Progenitor cell of endocrine pancreas (in vitro differentiated cells): ENCODE results near the gene AP5Z1. TPM values are rescaled to one million over a fixed set of nuclear protein-coding genes. Genes with fewer than 3 reads are reported as not detected.

Experiments
- DNase-seq: peaks from one replicate; pipeline ENCODE4 v3.0.0; 2021; ENCODE audit warnings: low spot score; ENCODE audit not compliant: unreplicated experiment
- H3K27ac Mint-ChIP-seq: 2 replicates; pipeline ENCODE4 v1.8.0; 2021; ENCODE audit warnings: mild to moderate bottlenecking, moderate library complexity, mixed read lengths
- H3K27me3 Mint-ChIP-seq: 2 replicates; pipeline ENCODE4 v1.8.0; 2021; ENCODE audit warnings: mixed read lengths
- H3K36me3 Mint-ChIP-seq: 2 replicates; pipeline ENCODE4 v1.8.0; 2022; ENCODE audit warnings: mixed read lengths; ENCODE audit not compliant: insufficient read depth
- H3K4me1 Mint-ChIP-seq: 2 replicates; pipeline ENCODE4 v1.8.0; 2021; ENCODE audit warnings: low read depth, mixed read lengths
- H3K4me3 Mint-ChIP-seq: 2 replicates; pipeline ENCODE4 v1.8.0; 2021; ENCODE audit warnings: low read depth, mild to moderate bottlenecking, moderate library complexity, mixed read lengths
- H3K9me3 Mint-ChIP-seq: 2 replicates; pipeline ENCODE4 v1.8.0; 2021; ENCODE audit warnings: low read depth, mixed read lengths
- total RNA-seq: library from RNA; stranded (reverse); gene quantifications from 2 replicates; pipeline ENCODE4 v1.2.1, GENCODE V29; 2021
- TF ChIP-seq, protein P1 (sequence below): fragments of 200-600 bp; sonication (generic); IDR thresholded peaks from one replicate; pipeline ENCODE4 v1.5.0; 2021; ENCODE audit warnings: antibody characterized with exemption, mild to moderate bottlenecking; ENCODE audit not compliant: unreplicated experiment

AP5Z1 gene
- total RNA-seq, 1 donor from 2014 or later: 42.8 TPM

GRCh38 chr7:4734587-4735345 is 40.7 kb upstream of the AP5Z1 start:
- no peak for DNase-seq
- H3K9me3 Mint-ChIP-seq: no peaks in the 10 kb centered on the region
- no peaks in the 10 kb centered on the region for H3K27me3 Mint-ChIP-seq
- peak overlapping the region; percentile 67 for H3K27ac Mint-ChIP-seq
- H3K36me3 Mint-ChIP-seq: peaks cover 8% of the 10 kb centered on the region
- H3K4me3 Mint-ChIP-seq: no peak overlapping the region
- TF ChIP-seq, protein P1, sequence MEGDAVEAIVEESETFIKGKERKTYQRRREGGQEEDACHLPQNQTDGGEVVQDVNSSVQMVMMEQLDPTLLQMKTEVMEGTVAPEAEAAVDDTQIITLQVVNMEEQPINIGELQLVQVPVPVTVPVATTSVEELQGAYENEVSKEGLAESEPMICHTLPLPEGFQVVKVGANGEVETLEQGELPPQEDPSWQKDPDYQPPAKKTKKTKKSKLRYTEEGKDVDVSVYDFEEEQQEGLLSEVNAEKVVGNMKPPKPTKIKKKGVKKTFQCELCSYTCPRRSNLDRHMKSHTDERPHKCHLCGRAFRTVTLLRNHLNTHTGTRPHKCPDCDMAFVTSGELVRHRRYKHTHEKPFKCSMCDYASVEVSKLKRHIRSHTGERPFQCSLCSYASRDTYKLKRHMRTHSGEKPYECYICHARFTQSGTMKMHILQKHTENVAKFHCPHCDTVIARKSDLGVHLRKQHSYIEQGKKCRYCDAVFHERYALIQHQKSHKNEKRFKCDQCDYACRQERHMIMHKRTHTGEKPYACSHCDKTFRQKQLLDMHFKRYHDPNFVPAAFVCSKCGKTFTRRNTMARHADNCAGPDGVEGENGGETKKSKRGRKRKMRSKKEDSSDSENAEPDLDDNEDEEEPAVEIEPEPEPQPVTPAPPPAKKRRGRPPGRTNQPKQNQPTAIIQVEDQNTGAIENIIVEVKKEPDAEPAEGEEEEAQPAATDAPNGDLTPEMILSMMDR: no peak
- H3K4me1 Mint-ChIP-seq: peaks cover 34% of the 10 kb centered on the region

DNA sequence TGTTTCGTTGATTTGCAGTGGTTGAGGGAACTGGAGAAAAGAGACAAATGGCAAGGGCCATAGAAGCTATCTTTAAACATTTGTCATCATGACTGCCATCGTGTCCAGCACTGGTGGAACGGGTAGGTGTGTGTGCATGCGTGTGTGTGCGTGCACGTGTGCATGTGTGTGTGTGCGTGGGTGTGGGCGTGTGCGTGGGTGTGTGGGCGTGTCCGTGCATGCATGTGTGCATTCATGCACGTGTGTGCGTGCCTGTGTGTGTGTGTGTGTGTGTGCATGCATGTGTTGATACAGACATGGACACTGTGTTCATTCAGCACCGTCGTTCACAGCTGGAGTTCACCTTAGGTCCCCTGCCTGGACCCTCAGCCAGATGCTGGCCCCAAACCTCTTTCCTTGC is 38.1 kb upstream of the AP5Z1 start:
- no peaks in the 10 kb centered on the region for H3K9me3 Mint-ChIP-seq
- H3K4me1 Mint-ChIP-seq: peaks cover 37% of the 10 kb centered on the region
- peak overlapping the region; percentile 69 for H3K27ac Mint-ChIP-seq
- H3K4me3 Mint-ChIP-seq: no peak overlapping the region
- peaks cover 16% of the 10 kb centered on the region for H3K36me3 Mint-ChIP-seq
- TF ChIP-seq, protein P1: no peak
- no peak for DNase-seq
- no peaks in the 10 kb centered on the region for H3K27me3 Mint-ChIP-seq

GRCh38 chr7:4738711-4739527 is 36.5 kb upstream of the AP5Z1 start:
- TF ChIP-seq, protein P1: no peak
- no peak for DNase-seq
- Mint-ChIP-seq H3K27me3 (no peaks in the 10 kb centered on the region), H3K27ac (peak overlapping the region; percentile 99), H3K9me3 (no peaks in the 10 kb centered on the region), H3K4me1 (peaks cover 50% of the 10 kb centered on the region), H3K36me3 (peaks cover 13% of the 10 kb centered on the region), H3K4me3 (peak overlapping the region; percentile 57)

GRCh38 chr7:4739528-4739992 is 35.9 kb upstream of the AP5Z1 start:
- Mint-ChIP-seq H3K36me3 (peaks cover 12% of the 10 kb centered on the region), H3K27me3 (no peaks in the 10 kb centered on the region), H3K9me3 (no peaks in the 10 kb centered on the region), H3K4me1 (peaks cover 57% of the 10 kb centered on the region), H3K27ac (peak overlapping the region; percentile 99), H3K4me3 (peak overlapping the region; percentile 57)
- DNase-seq: no peak
- TF ChIP-seq, protein P1: peak; percentile 49

- H3K4me1 Mint-ChIP-seq: peaks cover 63% of the 10 kb centered on the region
- TF ChIP-seq, protein P1: no peak
- no peak for DNase-seq
- H3K27ac Mint-ChIP-seq: peak overlapping the region; percentile 73
- peaks cover 12% of the 10 kb centered on the region for H3K36me3 Mint-ChIP-seq
- no peaks in the 10 kb centered on the region for H3K27me3 Mint-ChIP-seq
- H3K9me3 Mint-ChIP-seq: no peaks in the 10 kb centered on the region
- no peak overlapping the region for H3K4me3 Mint-ChIP-seq
Measured at GRCh38 chr7:4740796-4741195, 34.6 kb upstream of the AP5Z1 start.
